ENCODE results near the gene PRKCH. TPM values are rescaled to one million over a fixed set of nuclear protein-coding genes. Genes with fewer than 3 reads are reported as not detected.

Gene PRKCH
- total and polyA plus RNA-seq, 2 donors (not counting 3 experiments of a cell fraction or from before 2014, with no cell fraction given): 97.7 to 103 TPM

DNA sequence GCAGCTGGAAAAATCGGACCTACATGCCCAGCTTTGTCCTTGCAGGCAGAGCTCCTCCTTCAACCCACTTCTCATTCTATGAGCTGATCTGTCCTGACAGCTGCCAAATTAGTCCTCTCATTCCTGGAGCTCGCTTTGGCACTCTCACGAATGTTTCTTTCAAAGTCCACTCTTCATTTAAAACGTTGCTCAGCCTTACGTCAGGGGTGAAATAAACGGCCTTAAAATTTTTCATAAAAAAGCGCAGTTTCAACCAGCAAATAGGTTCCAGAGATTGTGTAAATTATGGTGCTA, 253.1 kb downstream of the PRKCH start:
- no peak for FAIRE-seq

More for the DNA sequence above, 253.1 kb downstream of the PRKCH start:
- Histone ChIP-seq H3K9me1 (replicated peaks; ENCODE audit: control insufficient read depth, extremely low read depth, insufficient read depth, low read length) (no peaks in the 10 kb centered on the region), H3K27ac (ENCODE audit: insufficient read depth, low read depth, low read length) (no peak overlapping the region), H3K4me3 (replicated peaks in 1 of 3; ENCODE audit: insufficient read depth in 1 of 3, low read depth in 1 of 3, low read length in 3 of 3) (no peak overlapping the region), H4K20me1 (replicated peaks; ENCODE audit: control insufficient read depth, extremely low read depth, insufficient read depth, low read length) (no peaks in the 10 kb centered on the region), H3K4me2 (ENCODE audit: insufficient read depth, low read length) (no peak overlapping the region), H3K9ac (replicated peaks; ENCODE audit: extremely low read depth, insufficient read depth, low read length) (no peak overlapping the region), H3K79me2 (ENCODE audit: control insufficient read depth, insufficient read depth, low read length) (no peaks in the 10 kb centered on the region), H3K36me3 (ENCODE audit: control insufficient read depth in 2 of 2, extremely low read depth in 1 of 2, insufficient read depth in 2 of 2, low read length in 2 of 2) (no peaks in the 10 kb centered on the region), H2AFZ (ENCODE audit: low read depth, low read length) (no peak overlapping the region), H3K4me1 (ENCODE audit: control insufficient read depth, extremely low read depth, insufficient read depth, low read length) (peaks cover 19% of the 10 kb centered on the region), H3K27me3 (ENCODE audit: control insufficient read depth in 2 of 2, insufficient read depth in 2 of 2, low read length in 2 of 2) (no peaks in the 10 kb centered on the region), H3K9me3 (replicated peaks; ENCODE audit: control insufficient read depth, insufficient read depth, low read length) (no peaks in the 10 kb centered on the region)
- intact Hi-C loops (cut with micrococcal nuclease) (no loop called here), dilution Hi-C loops (cut with MboI; ENCODE audit: extremely low pct_ligation_motif_present, low sequenced_read_pairs) (no loop called here)
- CTCF ChIA-PET: interaction anchor here (1.1 to 1.4 kb wide), 3 partner anchors 10 to 160 kb away, joined by 3 to 4 read pairs (median 3); no protein-coding TSS in a partner anchor
- TF ChIP-seq POLR2AphosphoS5 (IDR thresholded peaks at IDR 0.05; ENCODE audit: insufficient read depth, low read depth, low read length): no peak
- no peak for TF ChIP-seq JUN (IDR thresholded peaks at IDR 0.05; ENCODE audit: borderline replicate concordance, insufficient read depth, insufficient read length, low read depth)
- TF ChIP-seq POLR2A (IDR thresholded peaks at IDR 0.05; ENCODE audit: low read depth, low read length): no peak
- TF ChIP-seq MAX (IDR thresholded peaks at IDR 0.05; ENCODE audit: insufficient read depth, insufficient read length): no peak
- TF ChIP-seq EZH2 (IDR thresholded peaks at IDR 0.05; ENCODE audit: borderline replicate concordance, low read depth, low read length, severe bottlenecking): no peak
- no peak for TF ChIP-seq GATA2 (IDR thresholded peaks at IDR 0.05; ENCODE audit: insufficient read depth, insufficient read length, low read depth, low read length)
- TF ChIP-seq, protein P1, sequence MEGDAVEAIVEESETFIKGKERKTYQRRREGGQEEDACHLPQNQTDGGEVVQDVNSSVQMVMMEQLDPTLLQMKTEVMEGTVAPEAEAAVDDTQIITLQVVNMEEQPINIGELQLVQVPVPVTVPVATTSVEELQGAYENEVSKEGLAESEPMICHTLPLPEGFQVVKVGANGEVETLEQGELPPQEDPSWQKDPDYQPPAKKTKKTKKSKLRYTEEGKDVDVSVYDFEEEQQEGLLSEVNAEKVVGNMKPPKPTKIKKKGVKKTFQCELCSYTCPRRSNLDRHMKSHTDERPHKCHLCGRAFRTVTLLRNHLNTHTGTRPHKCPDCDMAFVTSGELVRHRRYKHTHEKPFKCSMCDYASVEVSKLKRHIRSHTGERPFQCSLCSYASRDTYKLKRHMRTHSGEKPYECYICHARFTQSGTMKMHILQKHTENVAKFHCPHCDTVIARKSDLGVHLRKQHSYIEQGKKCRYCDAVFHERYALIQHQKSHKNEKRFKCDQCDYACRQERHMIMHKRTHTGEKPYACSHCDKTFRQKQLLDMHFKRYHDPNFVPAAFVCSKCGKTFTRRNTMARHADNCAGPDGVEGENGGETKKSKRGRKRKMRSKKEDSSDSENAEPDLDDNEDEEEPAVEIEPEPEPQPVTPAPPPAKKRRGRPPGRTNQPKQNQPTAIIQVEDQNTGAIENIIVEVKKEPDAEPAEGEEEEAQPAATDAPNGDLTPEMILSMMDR (IDR thresholded peaks at IDR 0.05; ENCODE audit: extremely low read depth in 1 of 2, insufficient read depth in 1 of 2, low read depth in 1 of 2, low read length in 2 of 2): no peak
- no peak for TF ChIP-seq FOS (IDR thresholded peaks at IDR 0.05; ENCODE audit: borderline replicate concordance, insufficient read depth, low read length)
- no peak for TF ChIP-seq MYC (IDR thresholded peaks at IDR 0.05; ENCODE audit: low read depth, low read length)
- POLR2A ChIA-PET: no interaction called here
- no peak for DNase-seq (ENCODE audit: low read depth, low spot score)
- BruUV-seq (replicated peaks): no TSS peak
